Stomach smooth muscle (tissue), 2 donors: ENCODE data around the gene SLC10A6.
A peak's percentile ranks its signal among the peaks of the same experiment; 100 is the strongest.

Source experiments
- H3K27ac ChIP-seq: one replicate; pipeline ENCODE4 v1.7.0; 2013; ENCODE audit warnings: mild to moderate bottlenecking, low read length, inconsistent platforms
- H3K27me3 ChIP-seq, 2 donors: one replicate each; pipeline ENCODE4 v1.7.0; 2013; ENCODE audit warnings: low read length in 2 of 2; ENCODE audit not compliant: insufficient read depth in 2 of 2, control insufficient read depth in 1 of 2
- H3K36me3 ChIP-seq, 2 donors: one replicate each; pipeline ENCODE4 v1.7.0; 2013; ENCODE audit warnings: low read length in 2 of 2; ENCODE audit not compliant: control insufficient read depth in 2 of 2, insufficient read depth in 2 of 2
- H3K4me1 ChIP-seq: one replicate; pipeline ENCODE4 v1.7.0; 2013; ENCODE audit warnings: low read length; ENCODE audit not compliant: control insufficient read depth, insufficient read depth
- H3K4me3 ChIP-seq, 2 donors: one replicate each; pipeline ENCODE4 v1.7.0; 2013; ENCODE audit warnings: low read length in 2 of 2
- H3K9ac ChIP-seq, 2 donors: one replicate each; pipeline ENCODE4 v1.7.0; 2013; ENCODE audit warnings: low read length in 2 of 2, mild to moderate bottlenecking in 1 of 2
- H3K9me3 ChIP-seq, 2 donors: one replicate each; pipeline ENCODE4 v1.7.0; 2013; ENCODE audit warnings: low read length in 2 of 2; ENCODE audit not compliant: control insufficient read depth in 2 of 2
- donor health status: healthy.
- donor health status: Pancreatic carcinoma.

Gene SLC10A6

GRCh38 chr4:86821151-86821550 is 28.0 kb downstream of the SLC10A6 start:
- Histone ChIP-seq H3K27me3 (no peaks in the 10 kb centered on the region), H3K9ac (no peak overlapping the region), H3K4me1 (peaks cover 6% of the 10 kb centered on the region), H3K9me3 (no peaks in the 10 kb centered on the region), H3K27ac (no peak overlapping the region), H3K36me3 (no peaks in the 10 kb centered on the region), H3K4me3 (no peak overlapping the region)

- H3K27me3 ChIP-seq: no peaks in the 10 kb centered on the region
- H3K4me1 ChIP-seq: peaks cover 6% of the 10 kb centered on the region
- peaks cover 4 to 6% of the 10 kb centered on the region in 2 donors for H3K9me3 ChIP-seq
- no peak overlapping the region for H3K27ac ChIP-seq
- H3K36me3 ChIP-seq: peaks cover 2 to 5% of the 10 kb centered on the region in 2 donors
- H3K4me3 ChIP-seq: no peak overlapping the region
- no peak overlapping the region for H3K9ac ChIP-seq
Measured at GRCh38 chr4:86819561-86819960, 29.6 kb downstream of the SLC10A6 start.

GRCh38 chr4:86818841-86819240 is 30.3 kb downstream of the SLC10A6 start:
- Histone ChIP-seq H3K36me3 (peaks cover 2 to 7% of the 10 kb centered on the region in 2 donors), H3K4me1 (peaks cover 6% of the 10 kb centered on the region), H3K9ac (no peak overlapping the region), H3K27ac (no peak overlapping the region), H3K27me3 (no peaks in the 10 kb centered on the region), H3K4me3 (no peak overlapping the region), H3K9me3 (peaks cover 4 to 6% of the 10 kb centered on the region in 2 donors)

GRCh38 chr4:86818211-86818610 is 31.0 kb downstream of the SLC10A6 start:
- Histone ChIP-seq H3K27ac (no peak overlapping the region), H3K9me3 (peaks cover 4 to 6% of the 10 kb centered on the region in 2 donors), H3K36me3 (peaks cover 2 to 7% of the 10 kb centered on the region in 2 donors), H3K4me1 (peaks cover 6% of the 10 kb centered on the region), H3K4me3 (no peak overlapping the region), H3K9ac (no peak overlapping the region), H3K27me3 (no peaks in the 10 kb centered on the region)

GRCh38 chr4:86816501-86817273 is 32.5 kb downstream of the SLC10A6 start:
- H3K9me3 ChIP-seq: peaks cover 4 to 6% of the 10 kb centered on the region in 2 donors
- H3K4me1 ChIP-seq: peaks cover 6% of the 10 kb centered on the region
- peaks cover 6 to 11% of the 10 kb centered on the region in 2 donors for H3K36me3 ChIP-seq
- no peaks in the 10 kb centered on the region for H3K27me3 ChIP-seq
- peak overlapping the region; percentile 11 for H3K27ac ChIP-seq
- no peak overlapping the region for H3K9ac ChIP-seq
- no peak overlapping the region for H3K4me3 ChIP-seq

- peaks cover 13 to 14% of the 10 kb centered on the region in 2 donors for H3K36me3 ChIP-seq
- no peaks in the 10 kb centered on the region for H3K27me3 ChIP-seq
- peaks cover 6% of the 10 kb centered on the region for H3K4me1 ChIP-seq
- no peak overlapping the region for H3K4me3 ChIP-seq
- peaks cover 4 to 6% of the 10 kb centered on the region in 2 donors for H3K9me3 ChIP-seq
- H3K27ac ChIP-seq: peak overlapping the region; percentile 11
- no peak overlapping the region for H3K9ac ChIP-seq
Measured at GRCh38 chr4:86815653-86816052, 33.5 kb downstream of the SLC10A6 start.

GRCh38 chr4:86810847-86811246 is 38.3 kb downstream of the SLC10A6 start:
- Histone ChIP-seq H3K4me3 (no peak overlapping the region), H3K9ac (no peak overlapping the region), H3K9me3 (peaks cover 4% of the 10 kb centered on the region in 2 donors), H3K27ac (no peak overlapping the region), H3K27me3 (no peaks in the 10 kb centered on the region), H3K36me3 (peaks cover 19 to 22% of the 10 kb centered on the region in 2 donors), H3K4me1 (no peaks in the 10 kb centered on the region)

GRCh38 chr4:86809809-86810208 is 39.4 kb downstream of the SLC10A6 start:
- Histone ChIP-seq H3K36me3 (peaks cover 17 to 18% of the 10 kb centered on the region in 2 donors), H3K9ac (no peak overlapping the region), H3K4me1 (no peaks in the 10 kb centered on the region), H3K9me3 (no peaks in the 10 kb centered on the region), H3K27ac (no peak overlapping the region), H3K4me3 (no peak overlapping the region), H3K27me3 (no peaks in the 10 kb centered on the region)

- H3K4me1 ChIP-seq: no peaks in the 10 kb centered on the region
- H3K4me3 ChIP-seq: no peak overlapping the region
- no peaks in the 10 kb centered on the region for H3K27me3 ChIP-seq
- no peak overlapping the region for H3K9ac ChIP-seq
- no peak overlapping the region for H3K27ac ChIP-seq
- no peaks in the 10 kb centered on the region for H3K9me3 ChIP-seq
- no peaks in the 10 kb centered on the region for H3K36me3 ChIP-seq
Measured at GRCh38 chr4:86791126-86791525, 58.1 kb downstream of the SLC10A6 start.

- H3K9me3 ChIP-seq: no peaks in the 10 kb centered on the region
- H3K36me3 ChIP-seq: peaks cover 0 to 2% of the 10 kb centered on the region in 2 donors
- no peak overlapping the region for H3K4me3 ChIP-seq
- no peak overlapping the region for H3K27ac ChIP-seq
- no peaks in the 10 kb centered on the region for H3K4me1 ChIP-seq
- H3K9ac ChIP-seq: no peak overlapping the region
- H3K27me3 ChIP-seq: no peaks in the 10 kb centered on the region
Measured at GRCh38 chr4:86788826-86789225, 60.4 kb downstream of the SLC10A6 start.

GRCh38 chr4:86778175-86778574 is 71.0 kb downstream of the SLC10A6 start:
- Histone ChIP-seq H3K9ac (no peak overlapping the region), H3K27me3 (no peaks in the 10 kb centered on the region), H3K9me3 (no peaks in the 10 kb centered on the region), H3K27ac (no peak overlapping the region), H3K4me3 (no peak overlapping the region), H3K4me1 (no peaks in the 10 kb centered on the region), H3K36me3 (peaks cover 2 to 4% of the 10 kb centered on the region in 2 donors)
